Measurements from ENCODE around the gene ECSCR.
"Not testable (repeated sequence)": the region's sequence is repeated elsewhere in the genome, so short reads cannot be mapped to it uniquely, and the experiment has no call there.

ECSCR gene

GRCh38 chr5:139414581-139415130 lies 47.9 kb downstream of the ECSCR start:
- no peak for DNase-seq (ENCODE audit: low read depth)
- no peak for TF ChIP-seq CTCF (conservative IDR thresholded peaks at IDR 0.05; ENCODE audit: low read depth, low read length)
- H3K4me3 ChIP-seq (ENCODE audit: low read length) = no peak overlapping the region

- TF ChIP-seq CTCF (conservative IDR thresholded peaks at IDR 0.05; ENCODE audit: low read depth, low read length) = no peak
- DNase-seq (ENCODE audit: low read depth) = no peak
- H3K4me3 ChIP-seq (ENCODE audit: low read length) = no peak overlapping the region
These were observed 48.6 kb downstream of the ECSCR start for GRCh38 chr5:139413963-139414362.

- DNase-seq (ENCODE audit: low read depth) = no peak
- no peak for TF ChIP-seq CTCF (conservative IDR thresholded peaks at IDR 0.05; ENCODE audit: low read depth, low read length)
- no peak overlapping the region for H3K4me3 ChIP-seq (ENCODE audit: low read length)
These were observed 49.4 kb downstream of the ECSCR start for GRCh38 chr5:139413153-139413552.

- H3K4me3 ChIP-seq (ENCODE audit: low read length) = no peak overlapping the region
- TF ChIP-seq CTCF (conservative IDR thresholded peaks at IDR 0.05; ENCODE audit: low read depth, low read length) = no peak
- no peak for DNase-seq (ENCODE audit: low read depth)
These were observed 51.3 kb downstream of the ECSCR start for GRCh38 chr5:139410993-139411828.

- TF ChIP-seq CTCF (conservative IDR thresholded peaks at IDR 0.05; ENCODE audit: low read depth, low read length) = no peak
- DNase-seq (ENCODE audit: low read depth) = no peak
- no peak overlapping the region for H3K4me3 ChIP-seq (ENCODE audit: low read length)
These were observed 52.2 kb downstream of the ECSCR start for GRCh38 chr5:139410121-139410992.

- DNase-seq (ENCODE audit: low read depth); H3K4me3 ChIP-seq (ENCODE audit: low read length): not testable (repeated sequence)
These were observed 53.4 kb downstream of the ECSCR start for GRCh38 chr5:139409116-139409515.

GRCh38 chr5:139408191-139408590 lies 54.4 kb downstream of the ECSCR start:
- TF ChIP-seq CTCF (conservative IDR thresholded peaks at IDR 0.05; ENCODE audit: low read depth, low read length) = no peak
- H3K4me3 ChIP-seq (ENCODE audit: low read length) = no peak overlapping the region

More at GRCh38 chr5:139408191-139408590, 54.4 kb downstream of the ECSCR start:
- no peak for DNase-seq (ENCODE audit: low read depth)

Data from retinal pigment epithelial cell (primary cell).